Tibial artery (tissue), 4 donors: ENCODE data around the gene PSD.

ENCODE experiments used
- DNase-seq, 2 donors: peaks; one replicate each; pipeline ENCODE4 v3.0.0-alpha.2; 2019
- H3K27ac ChIP-seq, 2 donors: fragments of 200-600 bp; sonication (generic) in 1 of 2; 1 replicate in 1 of 2; 2 replicates in 1 of 2; pipeline ENCODE4 v1.5.1; 2018 to 2019; ENCODE audit warnings: mild to moderate bottlenecking in 1 of 2
- H3K27me3 ChIP-seq, 2 donors: fragments of 200-600 bp; sonication (generic) in 1 of 2; one replicate each; pipeline versions ENCODE4 v1.5.1 to v1.6.0; 2016 to 2019
- H3K36me3 ChIP-seq, 3 donors: fragments of 200-600 bp; sonication (generic) in 2 of 3; one replicate each; pipeline ENCODE4 v1.5.1; 2016 to 2019; ENCODE audit warnings: mild to moderate bottlenecking in 2 of 3
- H3K4me1 ChIP-seq, 4 donors: fragments of 200-600 bp; sonication (generic) in 2 of 4; 1 replicate in 3 of 4; 2 replicates in 1 of 4; pipeline ENCODE4 v1.5.1; 2016 to 2019
- H3K4me3 ChIP-seq, 2 donors: fragments of 200-600 bp; sonication (generic) in 1 of 2; 1 replicate in 1 of 2; 2 replicates in 1 of 2; pipeline ENCODE4 v1.5.1; 2018 to 2019; ENCODE audit warnings: mild to moderate bottlenecking in 2 of 2
- H3K9me3 ChIP-seq, 3 donors: fragments of 200-600 bp; sonication (generic) in 1 of 3; one replicate each; pipeline ENCODE4 v1.5.1; 2016 to 2019
- CTCF ChIP-seq, 2 experiments: fragments of 200-600 bp in 1 of 2; fragments of 450-650 bp in 1 of 2; IDR thresholded peaks; one replicate each; pipeline ENCODE4 v1.5.1; 2017 to 2019; ENCODE audit warnings: antibody characterized with exemption in 2 of 2, mild to moderate bottlenecking in 1 of 2, moderate library complexity in 1 of 2
- intact Hi-C: fragments of 100-400 bp; cut with DNase I; formaldehyde crosslinking; loops from one replicate; pipeline ENCODE4 v1.15.0; 2023; ENCODE audit warnings: low total_unique reads

PSD gene

GRCh38 chr10:102375867-102376266 is 42.7 kb downstream of the PSD start:
- no peaks in the 10 kb centered on the region for H3K27me3 ChIP-seq
- H3K36me3 ChIP-seq = peaks cover 91 to 100% (median 93%) of the 10 kb centered on the region in 3 donors
- no peaks in the 10 kb centered on the region for H3K9me3 ChIP-seq
- H3K4me3 ChIP-seq = no peak overlapping the region
- intact Hi-C loops = no loop called here
- TF ChIP-seq CTCF (IDR thresholded peaks at IDR 0.05) = no peak
- no peak overlapping the region for H3K27ac ChIP-seq
- H3K4me1 ChIP-seq = no peaks in the 10 kb centered on the region
- DNase-seq = no peak

GRCh38 chr10:102375250-102375649 is 43.3 kb downstream of the PSD start:
- Histone ChIP-seq H3K9me3 (no peaks in the 10 kb centered on the region), H3K36me3 (peaks cover 91 to 100% (median 93%) of the 10 kb centered on the region in 3 donors), H3K27ac (no peak overlapping the region), H3K4me1 (no peaks in the 10 kb centered on the region), H3K27me3 (no peaks in the 10 kb centered on the region), H3K4me3 (no peak overlapping the region)
- intact Hi-C loops = no loop called here
- TF ChIP-seq CTCF (IDR thresholded peaks at IDR 0.05) = no peak
- DNase-seq = no peak

GRCh38 chr10:102371295-102371694 is 47.3 kb downstream of the PSD start:
- Histone ChIP-seq H3K9me3 (no peaks in the 10 kb centered on the region), H3K36me3 (peaks cover 93 to 100% (median 99%) of the 10 kb centered on the region in 3 donors), H3K4me1 (no peaks in the 10 kb centered on the region), H3K27me3 (no peaks in the 10 kb centered on the region), H3K4me3 (no peak overlapping the region), H3K27ac (no peak overlapping the region)
- no peak for TF ChIP-seq CTCF (IDR thresholded peaks at IDR 0.05)
- intact Hi-C loops = no loop called here
- no peak for DNase-seq

- intact Hi-C loops = no loop called here
- TF ChIP-seq CTCF (IDR thresholded peaks at IDR 0.05) = no peak
- H3K36me3 ChIP-seq = peaks cover 90 to 100% (median 91%) of the 10 kb centered on the region in 3 donors
- no peak overlapping the region for H3K4me3 ChIP-seq
- no peaks in the 10 kb centered on the region for H3K4me1 ChIP-seq
- no peak for DNase-seq
- no peaks in the 10 kb centered on the region for H3K27me3 ChIP-seq
- H3K9me3 ChIP-seq = no peaks in the 10 kb centered on the region
- no peak overlapping the region for H3K27ac ChIP-seq
These were observed 50.5 kb downstream of the PSD start for GRCh38 chr10:102368077-102368476.

GRCh38 chr10:102367441-102367840 is 51.1 kb downstream of the PSD start:
- H3K9me3 ChIP-seq = no peaks in the 10 kb centered on the region
- no peaks in the 10 kb centered on the region for H3K4me1 ChIP-seq
- intact Hi-C loops = no loop called here
- no peak for DNase-seq
- H3K4me3 ChIP-seq = no peak overlapping the region
- H3K27me3 ChIP-seq = no peaks in the 10 kb centered on the region
- no peak for TF ChIP-seq CTCF (IDR thresholded peaks at IDR 0.05)
- H3K36me3 ChIP-seq = peaks cover 90 to 100% (median 95%) of the 10 kb centered on the region in 3 donors
- no peak overlapping the region for H3K27ac ChIP-seq
